NCI-H748 (cell line): Measurements from ENCODE around the gene PLCXD3.
"Not testable (repeated sequence)": the region's sequence is repeated elsewhere in the genome, so short reads cannot be mapped to it uniquely, and the experiment has no call there.

ENCODE experiments used
- DNase-seq: peaks from one replicate; lab custom pipeline; 2025; ENCODE audit not compliant: unreplicated experiment; lab: John Stamatoyannopoulos, UW

The PLCXD3 gene

DNA sequence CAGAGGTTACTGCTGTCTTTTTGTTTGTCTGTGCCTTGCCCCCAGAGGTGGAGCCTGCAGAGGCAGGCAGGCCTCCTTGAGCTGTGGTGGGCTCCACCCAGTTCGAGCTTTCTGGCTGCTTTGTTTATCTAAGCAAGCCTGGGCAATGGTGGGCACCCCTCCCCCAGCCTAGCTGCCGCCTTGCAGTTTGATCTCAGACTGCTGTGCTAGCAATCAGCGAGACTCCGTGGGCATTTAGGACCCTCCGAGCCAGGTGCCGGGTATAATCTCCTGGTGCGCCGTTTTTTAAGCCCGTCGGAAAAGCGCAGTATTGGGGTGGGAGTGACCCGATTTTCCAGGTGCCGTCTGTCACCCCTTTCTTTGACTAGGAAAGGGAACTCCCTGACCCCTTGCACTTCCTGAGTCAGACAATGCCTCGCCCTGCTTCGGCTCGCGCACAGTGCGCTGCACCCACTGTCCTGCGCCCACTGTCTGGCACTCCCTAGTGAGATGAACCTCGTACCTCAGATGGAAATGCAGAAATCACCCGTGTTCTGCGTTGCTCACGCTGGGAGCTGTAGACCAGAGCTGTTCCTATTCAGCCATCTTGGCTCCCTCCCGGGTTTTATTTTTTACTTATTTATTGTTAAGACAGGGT, 16.8 kb downstream of the PLCXD3 start:
- DNase-seq = peak; percentile 53

GRCh38 chr5:41485533-41485932, 24.9 kb downstream of the PLCXD3 start:
- no peak for DNase-seq

DNA sequence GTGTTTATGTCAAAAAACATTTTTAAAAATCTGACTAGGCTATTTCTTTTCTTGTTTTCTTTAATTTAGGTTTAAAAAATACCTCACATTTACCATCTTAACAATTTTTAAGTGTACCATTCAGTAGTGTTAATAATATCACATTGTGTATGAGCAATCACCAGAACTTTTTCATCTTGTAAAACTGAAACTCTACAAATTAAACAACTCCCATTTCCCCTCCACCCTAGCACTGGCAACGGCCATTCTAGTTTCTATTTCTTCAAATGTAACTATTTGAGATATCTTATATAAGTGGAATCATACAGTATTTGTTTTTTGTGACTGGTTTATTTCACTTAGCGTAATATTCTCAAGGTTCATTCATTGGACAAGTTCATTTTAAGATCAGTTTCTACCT, 27.7 kb downstream of the PLCXD3 start:
- no peak for DNase-seq

DNA sequence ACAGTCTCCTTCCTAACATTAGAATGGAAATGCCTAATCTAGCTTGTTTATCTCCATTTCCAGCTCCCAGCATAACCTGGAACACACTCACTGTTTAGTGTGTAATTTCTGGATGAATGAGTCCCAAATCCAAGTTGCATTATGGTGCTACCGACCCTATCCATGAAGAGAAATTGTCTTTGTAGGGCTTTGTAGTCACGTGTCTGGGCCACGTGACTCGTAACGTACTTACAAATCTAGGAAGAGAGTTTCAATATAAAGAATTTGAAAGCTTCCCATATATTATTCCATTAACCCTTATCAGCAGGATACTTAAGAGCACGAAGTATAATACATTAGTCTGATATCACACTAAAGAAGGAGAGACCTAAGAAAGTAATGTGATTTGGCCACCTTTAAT, 28.2 kb downstream of the PLCXD3 start:
- no peak for DNase-seq

DNA sequence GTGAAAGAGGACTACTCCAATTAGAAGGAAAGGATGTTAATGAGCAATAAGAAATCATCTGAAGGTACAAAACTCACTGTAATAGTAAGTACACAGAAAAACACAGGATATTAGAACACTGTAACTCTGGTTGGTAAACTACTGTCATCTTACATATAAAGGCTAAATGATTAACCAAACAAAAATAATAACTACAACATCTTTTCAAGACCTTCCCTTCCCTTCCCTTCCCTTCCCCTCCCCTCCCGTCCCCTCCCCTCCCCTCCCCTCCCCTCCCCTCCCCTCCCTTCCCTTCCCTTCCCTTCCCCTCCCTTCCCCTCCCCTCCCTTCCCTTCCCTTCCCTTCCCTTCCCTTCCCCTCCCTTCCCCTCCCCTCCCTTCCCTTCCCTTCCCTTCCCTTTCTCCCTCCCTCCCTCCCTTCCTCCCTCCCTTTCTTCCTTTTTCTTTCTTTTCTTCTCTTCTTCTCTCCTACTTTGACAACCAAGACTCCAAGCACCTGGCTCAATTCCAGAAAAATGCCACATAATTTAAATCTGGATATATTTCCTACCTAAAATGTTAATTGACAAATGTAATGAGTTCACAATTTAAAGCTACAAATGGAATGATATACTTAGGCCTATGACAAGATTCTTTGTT, 38.7 kb downstream of the PLCXD3 start:
- not testable (repeated sequence) for DNase-seq

DNA sequence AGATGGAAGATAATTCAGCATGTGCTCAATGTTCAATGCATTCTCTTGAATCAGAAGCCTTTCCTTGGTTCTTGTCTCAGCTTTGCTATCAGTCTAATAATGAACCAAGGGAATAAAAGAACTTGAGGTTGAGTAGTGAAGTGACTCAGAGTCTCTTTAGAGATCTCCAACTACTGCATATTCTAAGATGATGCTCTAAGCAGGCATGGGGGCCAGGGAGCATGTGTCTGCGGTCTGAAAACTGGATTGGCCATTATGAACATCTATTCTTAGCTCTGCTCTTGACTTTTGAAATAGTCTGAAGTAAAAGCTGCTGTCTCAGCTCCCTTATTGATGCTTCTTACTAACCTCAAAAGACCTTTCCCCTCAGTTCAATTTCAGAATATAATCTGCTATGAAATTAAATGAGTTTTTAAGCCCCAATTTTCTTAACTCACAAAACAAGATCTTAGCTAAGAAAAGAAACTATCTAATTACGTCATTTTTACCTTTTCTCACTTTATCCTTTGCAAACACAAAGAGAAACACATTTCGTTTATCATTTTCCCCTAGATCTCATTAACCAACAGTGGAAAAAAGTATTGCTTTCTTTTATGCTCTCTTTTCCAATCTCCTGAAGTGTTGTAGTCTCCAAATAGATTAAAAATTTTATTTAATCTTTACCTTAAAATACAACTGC, 44.8 kb downstream of the PLCXD3 start:
- no peak for DNase-seq

- no peak for DNase-seq
Measured at GRCh38 chr5:41459557-41459956, 50.8 kb downstream of the PLCXD3 start.

DNA sequence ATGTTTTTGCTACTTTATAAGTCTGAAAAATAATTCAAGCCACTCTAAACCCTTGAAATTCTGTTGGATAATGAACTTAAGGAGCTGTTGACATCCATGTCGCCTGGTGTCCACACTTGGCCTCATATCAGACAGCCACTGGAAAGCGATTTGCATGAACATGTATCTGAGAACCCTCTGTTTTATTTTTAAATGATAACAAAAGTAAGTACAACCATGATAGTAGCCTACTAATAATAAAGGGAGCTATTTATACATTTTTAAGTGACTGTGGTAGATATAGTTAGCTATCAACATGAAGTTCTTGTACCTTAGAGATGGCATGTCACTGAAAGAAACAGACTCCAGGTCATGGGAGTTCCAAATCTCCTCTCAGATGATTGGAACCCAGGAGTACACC, 53.3 kb downstream of the PLCXD3 start:
- DNase-seq = no peak

DNA sequence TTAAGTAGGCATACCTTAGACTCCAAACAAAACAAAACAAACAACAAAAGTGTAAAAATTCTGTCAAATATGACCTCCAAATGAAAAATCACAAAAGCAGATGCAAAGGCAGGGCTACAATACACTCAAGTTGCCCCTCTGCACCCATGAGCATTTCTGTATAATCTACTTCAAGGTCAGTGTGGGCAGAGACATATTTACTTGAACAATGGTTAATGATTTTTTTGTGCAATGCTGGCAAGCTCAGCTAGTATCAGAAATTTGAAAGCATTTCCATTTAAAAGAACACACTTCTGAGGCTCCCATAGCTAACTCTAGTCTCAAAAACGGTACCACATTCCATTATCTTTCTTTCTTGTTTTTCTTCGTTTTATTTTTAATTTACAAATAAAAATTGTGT, 57.9 kb downstream of the PLCXD3 start:
- DNase-seq = no peak

DNA sequence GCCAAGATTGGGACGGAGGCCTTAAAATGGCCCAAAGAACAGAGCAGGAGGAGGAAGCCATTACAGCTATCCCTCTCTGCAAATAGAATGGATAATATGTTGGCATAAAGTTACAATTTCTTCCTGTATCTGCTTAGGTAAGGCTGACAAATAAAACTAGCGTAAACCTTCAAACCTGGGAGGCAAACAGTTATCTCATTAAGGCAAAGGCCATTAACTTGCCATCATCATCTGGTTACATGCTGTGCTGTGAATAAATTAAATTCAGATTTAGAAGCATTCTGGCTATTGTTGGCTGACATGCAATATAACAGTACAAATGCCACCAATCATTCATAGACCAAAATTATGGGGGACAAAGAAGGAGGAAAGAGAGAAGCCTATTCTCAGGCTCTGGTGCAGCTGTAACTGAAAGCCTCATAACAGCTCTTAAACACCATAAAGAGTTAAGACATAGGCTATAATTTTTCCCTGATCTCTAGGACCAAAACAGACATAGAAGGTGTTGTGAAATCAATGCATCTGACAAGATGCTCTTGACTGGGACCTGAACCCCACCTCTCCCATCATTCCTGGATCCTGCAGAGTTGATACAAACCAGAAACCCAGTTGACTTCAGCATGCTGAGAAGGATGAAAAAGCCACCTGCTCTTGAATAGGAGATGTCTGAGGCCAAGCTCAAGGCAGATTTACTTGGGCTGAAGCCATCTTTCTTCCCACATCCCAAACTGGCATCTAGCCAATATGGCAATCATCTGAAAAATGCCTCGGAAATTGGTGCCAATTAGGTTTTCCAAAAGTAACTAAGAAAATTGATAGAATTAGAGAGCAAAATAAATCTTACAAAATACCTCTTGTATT, 62.5 kb downstream of the PLCXD3 start:
- DNase-seq = peak; percentile 69

DNA sequence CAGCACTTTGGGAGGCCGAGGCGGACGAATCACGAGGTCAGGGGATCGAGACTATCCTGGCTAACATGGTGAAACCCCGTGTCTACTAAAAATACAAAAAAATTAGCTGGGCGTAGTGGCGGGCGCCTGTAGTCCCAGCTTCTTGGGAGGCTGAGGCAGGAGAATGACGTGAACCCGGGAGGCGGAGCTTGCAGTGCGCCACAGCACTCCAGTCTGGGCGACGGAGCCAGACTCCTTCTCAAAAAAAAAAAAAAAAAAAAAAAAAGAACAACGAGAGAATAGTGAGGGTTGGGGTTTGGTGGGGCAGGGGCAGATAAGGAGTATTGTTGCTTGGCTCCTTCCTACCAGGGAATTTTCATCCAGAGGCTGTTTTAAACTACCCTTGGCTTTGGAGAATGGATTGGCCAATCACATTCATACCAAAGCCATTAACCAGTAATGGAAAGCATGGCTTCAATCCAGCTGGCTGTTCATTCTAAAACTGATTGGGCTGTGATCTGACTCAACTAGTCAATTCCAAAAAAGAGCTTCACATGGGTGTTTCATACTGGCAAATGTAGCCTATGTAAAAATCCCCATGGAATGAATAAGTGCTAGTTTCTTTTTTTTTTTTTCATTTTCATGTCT, 64.4 kb downstream of the PLCXD3 start:
- peak; percentile 21 for DNase-seq

GRCh38 chr5:41435276-41435675, 75.1 kb downstream of the PLCXD3 start:
- DNase-seq = no peak

- peak; percentile 51 for DNase-seq
Measured at GRCh38 chr5:41433552-41434181, 76.7 kb downstream of the PLCXD3 start.

DNA sequence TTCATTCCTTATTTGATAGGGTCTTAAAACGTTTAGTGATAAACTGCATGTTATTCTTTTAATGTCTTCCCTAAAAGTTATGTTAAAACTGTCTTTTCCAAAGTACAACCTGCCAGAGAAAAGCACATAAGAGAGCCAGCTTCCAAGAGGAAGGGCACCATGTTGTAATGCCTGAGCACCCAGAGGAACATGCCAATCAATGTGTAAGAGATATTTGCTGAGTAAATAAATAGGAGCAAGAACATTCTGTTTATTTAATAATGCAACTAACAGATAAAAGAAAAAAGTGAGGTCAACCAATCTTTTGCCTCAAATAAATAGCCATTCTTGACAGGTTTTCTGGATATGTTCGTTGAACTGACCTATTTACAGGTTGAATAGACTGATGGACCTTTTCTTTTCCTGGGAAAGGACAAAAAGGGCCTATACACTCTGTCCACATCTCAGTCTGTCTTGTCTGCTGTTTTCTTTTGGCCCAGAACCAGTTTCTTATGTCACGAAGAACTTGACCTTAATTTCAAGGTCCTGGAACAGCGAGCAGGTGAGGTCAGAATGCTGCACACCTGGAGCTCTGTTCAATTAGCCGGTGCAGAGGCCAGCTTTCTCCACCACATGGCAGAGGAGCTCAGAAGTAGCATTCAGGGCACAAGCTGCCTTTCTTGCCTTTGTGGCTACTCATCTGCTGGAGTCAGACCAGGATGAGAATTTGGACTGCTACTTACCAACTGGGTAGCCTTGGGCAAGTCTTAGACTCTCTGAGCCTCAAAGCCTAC, 77.7 kb downstream of the PLCXD3 start:
- DNase-seq = no peak

DNA sequence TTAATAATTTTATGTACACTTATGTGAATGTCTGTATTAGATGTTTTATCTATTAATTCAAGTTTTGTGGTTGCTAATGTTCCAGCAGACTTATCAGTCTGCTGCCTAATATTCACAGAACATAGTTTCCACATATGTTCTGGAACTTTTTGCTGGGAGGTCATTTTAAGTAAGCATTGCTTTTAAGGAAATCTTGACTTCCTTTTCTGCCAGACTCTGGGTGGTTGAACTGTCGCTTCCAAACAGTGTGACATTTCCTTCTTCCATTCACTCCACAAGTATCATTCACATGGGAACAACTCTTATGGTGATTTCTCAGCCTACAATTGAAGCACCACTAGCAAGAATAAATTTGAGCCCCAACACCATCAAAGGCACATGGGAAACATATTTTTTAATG, 82.9 kb downstream of the PLCXD3 start:
- DNase-seq = no peak

GRCh38 chr5:41425736-41426135, 84.7 kb downstream of the PLCXD3 start:
- no peak for DNase-seq

DNA sequence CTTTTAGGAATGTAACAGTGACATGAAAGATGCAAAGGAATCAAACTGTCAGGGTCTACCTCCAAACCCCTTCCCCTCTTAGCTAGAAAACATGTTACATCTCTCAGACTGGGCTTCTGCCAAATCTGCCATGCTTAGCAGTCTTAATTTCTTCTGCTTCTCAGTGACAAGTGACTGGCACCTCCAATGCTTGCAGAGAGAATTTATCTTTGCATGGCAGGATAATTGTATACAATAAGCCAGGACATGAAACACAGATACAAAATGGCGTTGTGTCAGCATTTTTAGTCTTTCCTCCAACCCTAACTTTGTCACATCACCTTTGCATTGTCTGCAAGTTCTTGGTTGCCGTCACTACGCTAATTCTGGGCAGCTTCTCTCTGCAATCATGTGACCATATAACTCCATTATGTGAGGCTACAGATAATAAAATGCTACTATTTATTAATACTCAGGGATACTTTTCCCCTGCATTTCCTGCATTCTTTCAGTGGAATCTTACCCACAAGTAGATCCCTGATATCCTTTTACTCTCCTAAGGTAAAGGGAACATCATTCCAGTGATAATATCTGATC, 89.8 kb downstream of the PLCXD3 start:
- no peak for DNase-seq

DNA sequence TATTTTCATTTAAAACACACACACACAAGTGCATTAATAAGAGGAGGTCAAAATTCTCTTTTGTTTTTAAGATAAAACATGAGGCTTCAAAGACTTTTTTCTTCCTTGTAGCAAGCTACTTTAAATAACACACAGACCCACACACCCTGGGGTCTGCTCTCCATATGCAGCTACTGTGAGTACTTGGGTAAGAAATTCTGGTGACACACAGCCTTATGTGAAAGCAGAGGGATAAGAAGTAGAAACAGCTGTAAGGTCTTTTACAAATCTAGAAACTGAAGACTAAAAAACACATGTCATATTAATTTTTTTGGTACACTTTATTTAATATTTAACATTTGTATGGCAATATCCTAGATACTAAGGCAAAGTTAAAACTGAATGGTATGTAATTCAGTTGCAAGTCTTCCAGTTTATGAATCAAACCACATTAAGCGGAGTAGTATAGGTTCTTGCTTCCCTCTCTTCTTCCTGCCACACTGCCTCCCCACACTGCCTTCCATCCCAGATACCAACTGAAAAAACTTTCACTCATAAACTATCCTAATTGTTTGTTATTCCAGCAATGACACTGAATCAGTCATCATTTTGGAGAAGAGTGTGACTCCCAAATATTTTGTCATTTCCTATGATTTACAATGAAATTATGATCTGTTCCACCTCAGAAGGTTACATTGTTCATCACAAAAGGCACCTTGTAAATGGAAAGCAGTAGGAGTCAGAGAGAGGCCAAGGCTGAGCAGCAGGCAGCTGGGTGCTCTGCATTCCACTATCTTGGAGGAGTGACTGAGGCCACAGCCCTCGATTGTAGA, 92.0 kb downstream of the PLCXD3 start:
- no peak for DNase-seq

DNA sequence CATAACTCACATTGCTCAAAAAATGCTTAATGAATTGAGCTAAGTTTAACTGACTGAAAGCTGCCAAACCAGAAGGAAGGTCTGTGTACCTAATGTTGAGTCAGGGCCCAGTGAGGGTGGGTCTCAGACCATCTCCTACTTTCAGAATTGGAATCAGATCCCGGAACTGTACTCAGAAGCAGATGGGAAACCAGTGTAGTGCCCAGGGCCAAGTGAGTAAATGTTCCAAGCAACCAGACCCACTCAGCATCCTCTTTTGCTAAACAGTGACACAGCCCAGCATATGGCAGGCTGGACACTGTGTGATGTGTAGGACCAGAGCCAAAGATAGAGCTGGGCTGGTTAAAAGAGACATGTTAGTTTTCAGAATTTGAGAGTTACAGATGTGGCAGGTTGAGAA, 94.1 kb downstream of the PLCXD3 start:
- no peak for DNase-seq
